Measurements from ENCODE around the gene ALDH1L2.

- TF ChIP-seq, protein P1, sequence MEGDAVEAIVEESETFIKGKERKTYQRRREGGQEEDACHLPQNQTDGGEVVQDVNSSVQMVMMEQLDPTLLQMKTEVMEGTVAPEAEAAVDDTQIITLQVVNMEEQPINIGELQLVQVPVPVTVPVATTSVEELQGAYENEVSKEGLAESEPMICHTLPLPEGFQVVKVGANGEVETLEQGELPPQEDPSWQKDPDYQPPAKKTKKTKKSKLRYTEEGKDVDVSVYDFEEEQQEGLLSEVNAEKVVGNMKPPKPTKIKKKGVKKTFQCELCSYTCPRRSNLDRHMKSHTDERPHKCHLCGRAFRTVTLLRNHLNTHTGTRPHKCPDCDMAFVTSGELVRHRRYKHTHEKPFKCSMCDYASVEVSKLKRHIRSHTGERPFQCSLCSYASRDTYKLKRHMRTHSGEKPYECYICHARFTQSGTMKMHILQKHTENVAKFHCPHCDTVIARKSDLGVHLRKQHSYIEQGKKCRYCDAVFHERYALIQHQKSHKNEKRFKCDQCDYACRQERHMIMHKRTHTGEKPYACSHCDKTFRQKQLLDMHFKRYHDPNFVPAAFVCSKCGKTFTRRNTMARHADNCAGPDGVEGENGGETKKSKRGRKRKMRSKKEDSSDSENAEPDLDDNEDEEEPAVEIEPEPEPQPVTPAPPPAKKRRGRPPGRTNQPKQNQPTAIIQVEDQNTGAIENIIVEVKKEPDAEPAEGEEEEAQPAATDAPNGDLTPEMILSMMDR (optimal IDR thresholded peaks at IDR 0.05 in 1 of 3, IDR thresholded peaks at IDR 0.05 in 1 of 3, conservative IDR thresholded peaks at IDR 0.05 in 1 of 3; ENCODE audit: extremely low read depth in 1 of 3, insufficient read depth in 2 of 3, low read length in 3 of 3) = no peak
- TF ChIP-seq EZH2 (IDR thresholded peaks at IDR 0.05; ENCODE audit: low read length) = no peak
Observed at GRCh38 chr12:105033851-105034250, 50.4 kb downstream of the ALDH1L2 start.
